ENCODE results near the gene DYNLT2.
"Not testable (repeated sequence)": the region's sequence is repeated elsewhere in the genome, so short reads cannot be mapped to it uniquely, and the experiment has no call there.

Gene DYNLT2

DNA sequence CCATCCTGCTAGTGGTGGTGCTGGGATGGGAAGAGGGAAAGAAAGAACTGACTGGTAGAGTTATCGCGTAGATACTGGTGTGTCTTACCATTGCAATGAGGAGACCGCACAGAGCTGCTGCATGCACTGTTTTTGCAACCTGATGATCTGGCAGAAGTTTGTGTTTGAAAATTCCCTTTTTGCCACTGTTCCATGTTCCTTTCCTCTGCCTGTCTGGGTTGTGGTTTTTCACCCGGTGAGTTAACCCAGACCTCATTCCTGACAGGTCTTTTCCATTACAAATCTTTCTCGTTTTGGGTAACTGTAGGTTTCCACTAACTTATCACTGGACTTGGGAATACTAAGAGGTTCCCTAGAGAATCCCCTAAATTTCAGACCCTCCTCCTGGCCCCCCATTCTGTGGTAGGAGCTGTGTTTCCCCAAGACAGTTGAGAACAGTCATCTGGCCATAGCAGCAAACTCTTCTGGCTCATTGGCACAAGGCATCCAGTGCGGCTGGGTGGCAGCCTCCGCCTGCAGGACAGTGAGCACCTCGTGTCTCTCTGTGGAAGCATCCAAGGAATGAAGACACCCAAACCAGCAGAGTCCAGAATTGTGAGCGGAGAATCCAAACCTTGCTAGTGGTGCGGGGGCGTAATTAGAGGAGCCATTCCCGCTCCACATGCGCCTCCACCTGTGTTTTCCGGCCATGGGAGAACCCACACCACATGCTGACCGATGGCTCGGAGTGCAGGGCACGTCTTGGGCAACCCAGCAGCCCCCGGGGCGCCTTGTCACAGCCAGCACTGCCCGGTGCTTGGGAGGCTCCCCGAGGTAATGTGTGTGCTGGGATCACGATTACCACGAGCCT lies 32.8 kb upstream of the DYNLT2 start:
- DNase-seq (ENCODE audit: low read depth in 2 of 2), result no peak

DNA sequence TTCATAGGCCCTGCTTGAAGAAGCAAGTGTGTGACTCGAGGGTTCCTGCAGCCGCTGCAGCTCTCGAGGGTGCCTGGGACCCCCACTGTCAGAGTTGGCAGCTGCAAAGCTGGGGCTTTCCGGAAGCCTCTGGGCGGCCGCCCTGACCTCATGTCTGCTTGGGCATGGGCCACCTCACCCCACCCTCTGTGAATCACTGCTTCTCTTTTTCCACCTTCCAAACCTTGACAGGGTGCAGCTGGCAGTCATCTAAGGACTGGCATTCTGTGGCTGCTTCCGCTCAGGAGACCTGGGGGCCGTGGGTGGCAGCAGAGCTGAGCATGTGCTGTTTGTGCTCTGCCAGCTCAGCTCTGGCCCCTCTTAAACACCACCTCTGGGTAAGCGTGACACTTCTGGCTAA lies 32.0 kb upstream of the DYNLT2 start:
- no peak for DNase-seq (ENCODE audit: low read depth in 2 of 2)

DNA sequence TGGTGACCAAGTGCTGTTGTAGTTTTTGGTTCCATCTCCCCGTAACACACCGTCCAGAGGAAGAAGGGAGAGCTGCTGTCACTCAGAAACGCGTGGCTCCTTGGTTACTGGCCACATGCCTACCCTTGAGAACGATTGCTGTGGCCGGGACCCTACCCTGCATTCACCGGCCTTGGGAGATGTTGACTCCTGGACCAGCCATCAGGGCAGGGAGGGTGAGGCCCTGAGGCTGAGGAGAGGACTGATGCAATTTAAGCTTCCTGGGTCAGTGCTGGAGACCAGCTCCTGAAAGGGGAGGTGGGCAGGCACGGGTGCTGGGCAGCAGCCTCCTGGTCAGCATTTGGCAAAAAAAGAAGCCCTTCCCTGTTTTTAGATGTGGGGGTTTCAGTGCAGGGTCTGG lies 31.6 kb upstream of the DYNLT2 start:
- no peak for DNase-seq (ENCODE audit: low read depth in 2 of 2)

DNA sequence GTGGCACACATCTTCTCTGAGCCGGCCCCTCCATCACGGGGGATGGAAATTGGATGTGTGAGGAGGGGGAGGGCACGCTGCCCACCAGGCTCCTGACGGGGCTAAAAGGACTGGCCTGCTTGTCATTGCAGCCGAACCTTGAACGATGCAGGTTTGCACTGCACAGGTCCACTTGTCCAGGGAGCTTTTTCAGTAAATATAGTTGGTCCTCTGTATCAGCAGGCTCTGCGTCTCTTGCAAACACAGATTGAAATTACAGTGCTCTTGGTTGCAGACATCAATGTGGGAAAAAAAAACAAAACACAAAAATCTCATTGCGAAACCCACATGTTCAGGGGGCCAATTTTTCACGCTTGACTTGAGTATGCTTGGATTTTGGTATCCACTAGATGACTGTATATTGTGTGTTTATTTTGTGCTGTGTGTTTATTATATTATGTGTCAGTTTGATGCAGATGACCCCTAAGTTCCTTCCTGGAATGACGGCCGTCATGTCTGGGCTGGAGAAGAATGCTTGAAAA lies 29.3 kb upstream of the DYNLT2 start:
- no peak for DNase-seq (ENCODE audit: low read depth in 2 of 2)

DNA sequence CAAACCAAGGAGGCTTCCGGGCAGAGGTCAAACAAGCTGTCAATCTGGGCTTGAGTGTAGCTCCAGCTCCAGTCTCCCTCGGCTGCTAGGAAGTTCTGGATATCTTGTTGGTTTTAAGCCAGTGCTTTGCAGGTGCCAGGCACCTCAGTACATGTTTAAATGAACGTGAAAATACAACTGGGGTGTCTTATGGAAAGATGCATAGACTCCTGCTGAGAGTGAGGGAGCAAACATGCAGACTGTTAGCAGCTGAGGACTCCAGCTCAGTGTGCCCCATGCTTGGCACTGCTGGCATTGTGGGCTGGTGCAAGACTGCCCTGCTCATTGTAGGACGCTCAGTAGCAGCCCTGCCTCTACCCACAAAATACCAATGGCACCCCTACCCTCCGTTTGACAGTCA lies 28.5 kb upstream of the DYNLT2 start:
- DNase-seq (ENCODE audit: low read depth in 2 of 2), result no peak

DNA sequence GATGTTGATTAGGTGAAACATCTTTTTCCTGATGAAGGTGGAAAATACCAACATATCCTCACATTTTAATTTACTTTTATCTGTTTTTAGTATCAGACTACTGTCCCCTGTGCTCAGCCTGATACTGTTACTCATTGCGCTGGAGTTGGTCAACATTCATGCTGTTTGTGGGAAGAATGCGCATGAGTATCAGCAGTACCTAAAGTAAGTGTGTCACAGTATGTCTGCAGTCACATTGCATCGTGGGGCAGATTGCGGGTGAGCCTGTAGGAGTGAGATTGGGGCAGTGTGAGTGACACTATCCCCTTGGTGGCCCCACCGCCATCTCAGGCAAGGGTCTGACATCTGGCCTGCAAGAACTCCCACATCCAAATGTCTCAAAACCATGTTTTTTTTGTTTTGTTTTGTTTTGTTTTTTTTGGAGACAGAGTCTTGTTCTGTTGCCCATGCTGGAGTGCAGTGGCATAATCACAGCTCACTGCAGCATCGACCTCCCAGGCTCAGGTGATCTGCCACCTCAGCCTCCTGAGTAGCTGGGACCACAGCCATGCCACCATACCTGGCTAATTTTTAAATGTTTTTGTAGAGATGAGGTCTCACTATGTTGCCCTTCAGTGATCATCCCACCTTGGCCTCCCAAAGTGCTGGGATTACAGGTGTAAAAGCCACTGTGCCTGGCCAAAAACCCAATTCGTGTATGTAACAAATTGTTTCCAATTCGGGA lies 27.9 kb upstream of the DYNLT2 start:
- no peak for DNase-seq (ENCODE audit: low read depth in 2 of 2)

DNA sequence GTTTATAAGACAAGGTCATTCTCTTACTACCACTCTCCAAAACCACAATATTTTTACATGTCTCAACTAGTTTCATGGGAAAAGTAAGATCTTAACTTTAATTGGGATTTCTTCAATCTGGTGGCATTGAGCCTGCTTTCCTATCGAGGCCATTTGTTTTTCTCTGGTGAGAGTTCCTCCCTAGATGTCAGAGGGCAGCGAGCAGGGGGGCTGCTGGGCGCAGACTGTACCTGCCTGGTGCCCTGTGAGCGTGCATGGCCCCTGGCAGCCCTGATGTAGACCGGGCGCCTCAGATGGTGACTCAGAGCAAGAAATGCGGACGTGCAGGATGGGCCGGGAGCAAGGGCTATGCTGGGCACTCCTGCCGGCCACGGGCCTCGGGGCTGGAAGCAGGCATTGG lies 27.3 kb upstream of the DYNLT2 start:
- DNase-seq (ENCODE audit: low read depth in 2 of 2), result no peak

DNA sequence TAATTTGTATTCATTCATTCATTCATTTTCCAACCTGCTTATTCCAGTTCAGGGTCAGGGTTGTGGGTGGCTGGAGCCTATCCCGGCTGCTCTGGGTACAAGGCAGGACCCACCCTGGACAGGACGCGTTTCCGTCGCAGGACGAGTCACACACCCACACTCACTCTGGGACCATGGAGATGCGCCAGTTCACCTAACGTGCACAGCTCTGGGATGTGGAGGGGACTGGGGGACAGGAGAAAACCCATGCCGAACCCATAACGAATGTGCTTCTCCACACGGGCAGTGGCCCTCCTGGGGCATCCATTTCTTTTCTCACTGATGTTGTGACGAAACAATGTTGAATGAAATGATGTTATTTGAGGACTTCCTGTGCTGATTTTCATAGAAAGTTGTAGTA lies 26.5 kb upstream of the DYNLT2 start:
- DNase-seq (ENCODE audit: low read depth in 2 of 2), result no peak

DNA sequence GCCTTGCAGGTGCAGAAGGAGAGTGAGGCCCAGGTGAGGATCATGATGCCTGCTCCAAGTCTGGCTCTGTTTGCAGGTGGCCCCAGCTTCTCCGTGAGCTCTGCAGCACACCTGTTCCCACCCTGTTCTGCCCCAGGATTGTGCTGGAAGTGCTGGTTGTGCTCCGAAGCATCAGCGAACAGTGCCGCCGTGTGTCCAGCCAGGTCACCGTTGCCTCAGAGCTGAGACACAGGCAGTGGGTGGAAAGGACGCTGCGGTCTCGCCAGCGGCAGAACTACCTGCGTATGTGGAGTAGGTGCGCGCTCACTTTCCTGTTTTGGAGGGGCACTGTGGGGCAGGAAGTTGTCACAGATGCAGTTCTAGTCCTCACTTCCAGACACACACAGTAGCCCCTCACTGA lies 25.0 kb upstream of the DYNLT2 start:
- no peak for DNase-seq (ENCODE audit: low read depth in 2 of 2)

DNA sequence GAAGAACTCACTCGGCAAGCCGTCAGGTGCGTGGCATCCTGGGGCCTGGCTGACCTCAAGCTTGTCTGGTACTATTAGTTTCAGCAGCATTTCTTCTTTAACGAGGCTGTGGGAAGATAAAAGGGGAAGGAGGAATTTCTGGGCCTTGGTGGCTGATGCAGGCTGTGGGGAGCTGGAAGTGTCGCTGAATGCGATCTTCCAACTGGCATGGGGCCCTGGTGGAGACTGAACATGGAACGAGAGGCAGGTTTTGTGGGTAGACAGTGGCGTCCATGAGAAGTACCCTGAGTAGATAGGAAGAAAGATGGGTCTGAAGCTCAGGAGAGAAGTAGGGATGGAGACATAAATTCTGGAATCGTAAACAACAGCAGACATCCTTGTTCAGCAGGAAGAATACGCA lies 23.9 kb upstream of the DYNLT2 start:
- DNase-seq (ENCODE audit: low read depth in 2 of 2), result no peak

DNA sequence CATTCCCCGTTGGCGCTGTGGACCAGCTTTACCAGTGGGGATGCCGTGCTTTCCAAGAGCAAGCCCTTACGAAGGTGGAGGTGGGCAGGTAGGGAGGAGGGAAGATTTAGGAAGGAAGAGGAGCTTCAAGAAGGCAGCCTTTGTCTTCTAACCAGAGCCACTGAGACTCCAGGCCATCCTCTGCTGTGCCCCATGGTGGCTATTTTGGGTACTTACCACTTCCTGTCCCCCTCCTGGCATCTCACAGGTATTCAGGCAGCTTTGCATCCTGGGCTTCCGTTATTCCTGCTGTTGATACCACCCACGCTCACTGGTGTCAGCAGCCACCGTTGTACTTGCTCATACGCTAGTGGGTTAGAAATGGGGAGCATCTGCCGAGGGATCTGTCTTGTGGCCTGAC lies 23.0 kb upstream of the DYNLT2 start:
- DNase-seq (ENCODE audit: low read depth in 2 of 2), result no peak

DNA sequence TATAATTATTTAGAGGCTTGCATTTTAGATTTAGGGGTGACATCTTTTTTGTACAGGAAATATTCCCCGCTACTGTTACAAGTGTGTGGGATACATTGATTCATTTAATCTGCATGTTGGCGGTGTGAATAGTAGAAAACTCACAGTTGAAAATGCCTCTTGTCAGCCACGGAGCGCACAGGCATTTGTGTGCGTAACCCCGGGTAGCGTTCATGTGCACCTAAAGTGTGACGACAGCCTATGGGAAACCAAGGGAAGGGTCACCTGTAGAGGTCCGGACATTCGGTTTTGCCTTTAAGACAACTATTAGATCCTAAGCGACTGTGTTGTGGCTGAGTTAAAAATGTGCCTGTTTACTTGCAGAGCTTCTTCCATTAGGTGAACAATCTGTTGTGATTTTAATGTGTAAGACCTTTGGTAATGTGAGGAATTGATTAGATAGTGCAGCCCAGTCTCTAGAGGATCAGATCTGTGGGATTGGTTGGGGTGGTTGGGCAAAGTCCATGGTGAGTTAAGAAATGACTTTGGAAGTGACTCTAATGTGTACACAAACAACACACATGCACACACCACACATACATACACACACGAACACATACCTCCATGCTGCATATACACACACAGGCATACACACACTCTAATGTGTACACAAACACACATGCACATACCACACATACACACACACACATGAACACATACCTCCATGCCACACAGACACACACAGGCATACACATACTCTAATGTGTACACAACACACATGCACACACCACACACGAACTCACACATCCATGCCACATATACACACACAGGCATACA lies 15.8 kb upstream of the DYNLT2 start:
- DNase-seq (ENCODE audit: low read depth in 2 of 2), result no peak

DNA sequence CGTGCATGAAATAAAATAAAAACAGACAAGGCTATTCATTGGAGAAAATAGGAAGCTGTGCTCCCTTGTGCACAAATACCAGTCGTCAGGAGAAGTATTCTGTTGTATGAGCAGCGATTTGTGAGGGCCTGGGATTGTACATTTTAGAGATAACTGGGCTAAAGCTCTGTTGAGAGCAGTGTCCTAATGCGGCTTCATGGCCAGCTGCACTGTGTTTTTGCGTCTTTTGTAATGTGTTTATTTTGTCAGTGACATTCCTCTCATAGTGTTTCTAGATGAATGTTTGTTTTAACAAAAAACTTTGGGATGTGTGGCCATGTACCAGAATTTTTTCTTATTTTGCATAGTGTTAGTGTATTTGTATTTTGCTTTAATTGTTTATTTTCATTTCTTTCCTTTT lies 14.9 kb upstream of the DYNLT2 start:
- DNase-seq (ENCODE audit: low read depth in 2 of 2), result no peak

DNA sequence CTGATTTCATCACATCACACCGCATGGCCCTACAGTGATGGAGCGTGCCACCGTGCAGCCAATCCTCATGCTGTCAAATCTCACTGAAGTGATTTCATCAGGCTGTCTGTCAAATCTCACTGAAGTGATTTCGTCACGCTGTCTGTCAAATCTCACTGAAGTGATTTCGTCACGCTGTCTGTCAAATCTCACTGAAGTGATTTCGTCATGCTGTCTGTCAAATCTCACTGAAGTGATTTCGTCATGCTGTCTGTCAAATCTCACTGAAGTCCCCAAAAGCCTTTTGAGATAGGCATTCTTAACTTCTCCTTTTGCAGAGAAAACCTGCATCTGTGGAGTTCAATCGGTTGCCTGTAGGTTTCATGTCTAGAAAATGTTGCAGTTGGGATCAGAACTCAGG lies 14.4 kb upstream of the DYNLT2 start:
- DNase-seq (ENCODE audit: low read depth in 2 of 2), result not testable (repeated sequence)

DNA sequence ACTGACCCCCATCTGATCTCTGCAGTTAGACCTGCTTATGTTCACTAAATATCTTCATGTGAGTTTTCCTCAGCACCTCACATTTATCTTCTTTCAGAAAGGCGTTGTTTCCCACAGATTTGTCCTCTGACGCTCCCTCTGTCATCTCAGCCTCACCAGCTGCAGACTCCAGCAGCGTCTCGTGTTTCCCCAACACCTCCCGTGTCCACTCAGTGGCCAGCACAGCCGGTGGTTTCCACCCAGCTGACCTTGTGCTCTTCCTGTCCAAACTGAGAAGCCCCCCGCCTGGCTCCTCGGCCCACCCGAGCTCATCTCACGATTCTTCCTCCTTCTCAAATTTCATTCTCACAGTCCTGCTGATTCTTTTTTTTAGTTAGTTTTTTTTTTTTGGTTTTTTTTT lies 12.5 kb upstream of the DYNLT2 start:
- no peak for DNase-seq (ENCODE audit: low read depth in 2 of 2)

DNA sequence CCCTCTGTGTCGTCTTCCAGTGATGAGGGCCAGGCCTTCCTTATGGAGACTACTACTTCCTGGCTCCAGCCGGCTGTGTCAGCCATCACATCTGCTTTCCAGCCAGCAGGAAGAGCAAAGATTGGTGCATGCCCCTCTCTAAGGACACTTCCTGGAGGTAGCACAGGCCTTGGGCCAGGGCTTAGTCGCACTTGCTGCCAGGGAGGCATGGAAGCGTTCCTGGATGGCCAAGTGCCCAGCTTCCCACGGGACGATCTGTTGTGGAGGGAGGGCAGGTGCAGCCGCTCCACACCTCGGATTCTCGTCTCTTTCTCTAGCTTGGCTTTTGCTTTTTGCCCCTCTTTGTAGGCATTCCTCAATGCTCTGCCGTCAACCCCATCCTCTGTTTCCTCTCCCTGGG lies 11.9 kb upstream of the DYNLT2 start:
- DNase-seq (ENCODE audit: low read depth in 2 of 2), result no peak

DNA sequence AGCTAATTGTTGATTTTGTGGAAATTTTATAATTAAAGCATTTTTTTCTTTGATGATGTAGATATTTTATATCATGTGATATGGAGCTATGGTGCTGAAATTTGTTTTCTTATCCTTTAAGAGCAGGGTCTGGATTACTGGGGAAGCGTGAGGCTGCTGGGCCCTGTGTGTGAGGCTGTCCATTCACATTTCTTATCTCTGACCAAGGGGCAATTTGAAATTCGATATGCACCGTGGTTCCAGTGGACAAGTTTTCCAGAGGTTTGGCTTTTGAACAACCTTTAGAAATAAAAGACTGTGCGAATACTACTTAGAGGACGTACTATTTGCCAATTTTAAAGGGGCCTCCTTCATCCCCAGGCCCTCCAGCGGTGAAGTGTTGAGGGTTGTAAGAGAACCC lies 3.8 kb upstream of the DYNLT2 start:
- no peak for DNase-seq (ENCODE audit: low read depth in 2 of 2)

DNA sequence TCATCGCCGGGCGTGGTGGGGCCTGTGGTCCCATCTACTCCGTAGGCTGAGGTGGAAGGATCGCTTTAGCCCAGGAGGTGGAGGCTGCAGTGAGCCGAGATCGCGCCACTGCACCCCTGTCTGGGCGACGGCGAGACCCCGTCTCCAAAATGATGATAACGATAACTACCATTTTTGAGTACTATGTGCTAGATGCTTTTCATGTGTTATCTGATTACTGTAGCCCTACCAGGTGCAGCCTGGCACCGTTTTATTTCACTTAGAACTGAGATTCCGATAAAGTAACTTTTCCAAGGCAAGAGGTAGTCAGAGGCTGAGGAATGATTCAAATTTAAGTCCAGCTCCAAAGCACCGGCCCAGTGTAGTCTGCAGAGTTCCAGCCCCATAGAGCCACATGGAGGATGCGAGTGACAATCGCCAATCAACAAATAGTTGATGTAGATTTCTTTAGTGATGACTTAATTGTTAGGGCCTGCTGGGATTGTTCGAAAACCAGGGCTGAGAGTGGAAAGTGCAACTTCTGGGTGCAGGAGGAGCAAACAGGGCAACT lies 777 bp upstream of the DYNLT2 start:
- no peak for DNase-seq (ENCODE audit: low read depth in 2 of 2)

DNA sequence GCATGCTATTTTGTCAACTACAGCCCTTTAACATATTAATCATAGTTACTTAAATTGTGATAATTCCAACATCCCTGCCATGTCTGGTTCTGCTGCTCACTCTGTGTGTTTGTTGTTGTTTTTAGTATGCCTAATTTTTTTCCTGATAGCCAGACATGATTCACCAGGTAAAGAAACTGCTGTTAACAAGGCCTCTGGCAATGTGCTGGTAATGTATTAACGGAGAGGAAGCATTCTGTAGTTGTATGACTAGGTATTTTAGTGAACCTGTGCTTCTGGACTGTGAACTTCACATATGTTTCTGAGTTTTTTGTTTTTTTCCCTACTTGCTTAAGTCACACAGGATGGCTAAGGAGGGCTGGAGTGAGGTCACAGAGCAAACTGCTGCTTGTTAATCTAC lies 4.8 kb downstream of the DYNLT2 start:
- no peak for DNase-seq (ENCODE audit: low read depth in 2 of 2)

DNA sequence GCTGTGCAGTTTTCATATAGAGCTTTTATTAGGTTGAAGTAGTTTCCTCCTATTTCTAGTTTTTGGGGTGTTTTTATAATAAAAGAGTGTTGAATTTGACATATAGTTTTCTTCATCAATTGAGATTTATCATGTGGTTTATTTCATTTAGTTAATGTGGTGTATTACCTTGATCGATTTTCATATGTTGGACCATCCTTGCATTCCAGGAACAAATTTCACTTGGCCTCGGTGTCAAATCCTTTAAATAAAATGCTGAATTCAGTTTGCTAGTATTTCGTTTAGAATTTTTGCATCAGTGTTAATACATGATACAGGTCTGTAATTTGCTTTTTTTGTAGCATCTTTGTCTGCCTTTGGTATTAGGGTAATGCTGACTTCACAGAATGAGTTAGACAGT lies 6.0 kb downstream of the DYNLT2 start:
- DNase-seq (ENCODE audit: low read depth in 2 of 2), result no peak

DNA sequence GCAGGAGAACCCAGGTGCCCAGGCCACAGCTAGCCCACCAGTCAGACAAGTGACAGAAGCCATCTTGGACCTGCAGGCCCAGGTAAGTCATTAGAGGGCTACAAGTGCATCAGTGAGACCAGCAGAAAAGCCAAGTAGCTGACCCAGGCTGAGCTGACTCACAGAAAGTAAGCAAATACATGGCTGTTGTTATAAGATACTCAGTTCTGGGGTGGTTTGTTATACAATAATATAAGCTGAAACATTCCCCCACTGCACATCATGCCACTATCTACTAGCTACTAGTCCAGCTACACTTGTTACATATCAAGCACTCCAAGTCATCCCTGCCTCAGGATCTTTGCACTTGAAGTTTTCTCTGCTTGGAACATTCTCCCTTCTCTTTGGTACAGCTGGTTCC lies 10.0 kb downstream of the DYNLT2 start:
- DNase-seq (ENCODE audit: low read depth in 2 of 2), result no peak

DNA sequence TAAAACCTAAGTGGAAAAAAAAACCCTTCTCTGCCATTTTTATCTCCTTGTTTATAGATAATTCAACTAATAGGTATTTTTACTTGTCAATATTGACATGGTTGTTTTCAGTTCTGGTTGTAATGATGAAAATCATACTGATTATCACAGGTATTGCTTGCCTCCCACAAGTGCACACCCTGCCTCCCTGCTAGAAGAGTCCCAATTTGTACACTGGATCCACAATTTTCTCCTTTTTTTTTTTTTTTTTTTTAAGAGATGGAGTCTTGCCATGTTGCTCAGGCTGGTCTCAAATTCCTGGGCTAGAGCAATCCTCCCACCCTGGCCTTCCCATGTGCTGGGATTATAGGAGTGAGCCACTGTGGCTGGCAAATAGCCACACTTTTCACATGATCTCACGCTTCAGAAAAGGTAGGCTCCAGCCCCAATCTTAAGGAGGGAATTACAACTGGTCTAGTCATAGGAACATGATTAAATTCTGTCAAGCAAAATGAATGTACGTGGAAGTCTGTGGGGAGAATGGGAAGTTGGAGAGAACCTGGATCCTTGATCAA lies 12.3 kb downstream of the DYNLT2 start:
- no peak for DNase-seq (ENCODE audit: low read depth in 2 of 2)
